GM06990 (cell line): ENCODE data around the gene EHMT1.

Experiments
- DNase-seq: peaks from one replicate; pipeline ENCODE4 v3.0.0-alpha.2; 2011; ENCODE audit not compliant: insufficient read length; ENCODE audit errors: extremely low read depth
- H3K27me3 ChIP-seq: replicated peaks from 2 replicates; pipeline ENCODE4 v1.6.0; 2011; ENCODE audit warnings: low read length; ENCODE audit not compliant: control insufficient read depth, insufficient read depth
- H3K36me3 ChIP-seq: 2 replicates; pipeline ENCODE4 v1.5.1; 2011; ENCODE audit warnings: low read length; ENCODE audit not compliant: control insufficient read depth, insufficient read depth
- H3K4me3 ChIP-seq: replicated peaks from 2 replicates; pipeline ENCODE4 v1.5.1; 2011; ENCODE audit warnings: low read depth, mild to moderate bottlenecking, control low read depth, low read length
- CTCF ChIP-seq: IDR thresholded peaks from 2 replicates; pipeline ENCODE4 v1.5.1; 2011; ENCODE audit warnings: low read length, control low read depth, mild to moderate bottlenecking, inconsistent platforms; ENCODE audit not compliant: insufficient read depth, poor library complexity, severe bottlenecking

EHMT1 gene

GRCh38 chr9:137781906-137782585 lies 163.2 kb downstream of the EHMT1 start:
- Histone ChIP-seq H3K27me3 (no peaks in the 10 kb centered on the region), H3K4me3 (no peak overlapping the region), H3K36me3 (peaks cover 54% of the 10 kb centered on the region)
- DNase-seq, result no peak
- no peak for TF ChIP-seq CTCF

- H3K36me3 ChIP-seq, result peaks cover 56% of the 10 kb centered on the region
- no peak for TF ChIP-seq CTCF
- no peak overlapping the region for H3K4me3 ChIP-seq
- no peaks in the 10 kb centered on the region for H3K27me3 ChIP-seq
- no peak for DNase-seq
Measured at GRCh38 chr9:137783521-137783920, 164.7 kb downstream of the EHMT1 start.

GRCh38 chr9:137784046-137784445 lies 165.2 kb downstream of the EHMT1 start:
- no peak for TF ChIP-seq CTCF
- no peaks in the 10 kb centered on the region for H3K27me3 ChIP-seq
- peaks cover 52% of the 10 kb centered on the region for H3K36me3 ChIP-seq
- H3K4me3 ChIP-seq, result no peak overlapping the region
- DNase-seq, result no peak

GRCh38 chr9:137784641-137785513 lies 166.1 kb downstream of the EHMT1 start:
- no peak for TF ChIP-seq CTCF
- H3K4me3 ChIP-seq, result no peak overlapping the region
- DNase-seq, result no peak
- H3K27me3 ChIP-seq, result no peaks in the 10 kb centered on the region
- peaks cover 46% of the 10 kb centered on the region for H3K36me3 ChIP-seq

- no peak for DNase-seq
- H3K27me3 ChIP-seq, result no peaks in the 10 kb centered on the region
- no peak overlapping the region for H3K4me3 ChIP-seq
- TF ChIP-seq CTCF, result no peak
- peaks cover 48% of the 10 kb centered on the region for H3K36me3 ChIP-seq
Measured at GRCh38 chr9:137785704-137786161, 166.9 kb downstream of the EHMT1 start.
